Measurements from ENCODE around the gene EFTUD2.

The EFTUD2 gene

DNA sequence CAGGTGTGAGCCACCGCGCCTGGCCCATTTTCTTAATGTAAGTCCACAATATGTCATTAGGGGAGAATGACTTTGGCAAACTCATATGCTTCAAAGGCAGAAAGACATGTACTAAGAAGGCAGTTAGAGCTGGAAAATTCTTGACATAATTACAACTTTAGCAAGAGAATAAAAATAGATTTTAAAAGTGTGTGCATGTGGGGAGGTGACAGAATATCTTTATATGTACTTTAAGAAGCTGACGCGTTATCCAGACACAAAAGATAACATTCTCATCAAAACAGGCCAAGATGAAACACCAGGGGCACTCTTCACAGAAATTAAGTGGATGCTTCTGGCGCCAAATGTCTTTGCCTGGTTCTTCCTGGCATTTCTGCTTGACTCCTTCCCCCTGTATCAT lies 97.4 kb downstream of the EFTUD2 start (continued):
- TF ChIP-seq, protein P1, sequence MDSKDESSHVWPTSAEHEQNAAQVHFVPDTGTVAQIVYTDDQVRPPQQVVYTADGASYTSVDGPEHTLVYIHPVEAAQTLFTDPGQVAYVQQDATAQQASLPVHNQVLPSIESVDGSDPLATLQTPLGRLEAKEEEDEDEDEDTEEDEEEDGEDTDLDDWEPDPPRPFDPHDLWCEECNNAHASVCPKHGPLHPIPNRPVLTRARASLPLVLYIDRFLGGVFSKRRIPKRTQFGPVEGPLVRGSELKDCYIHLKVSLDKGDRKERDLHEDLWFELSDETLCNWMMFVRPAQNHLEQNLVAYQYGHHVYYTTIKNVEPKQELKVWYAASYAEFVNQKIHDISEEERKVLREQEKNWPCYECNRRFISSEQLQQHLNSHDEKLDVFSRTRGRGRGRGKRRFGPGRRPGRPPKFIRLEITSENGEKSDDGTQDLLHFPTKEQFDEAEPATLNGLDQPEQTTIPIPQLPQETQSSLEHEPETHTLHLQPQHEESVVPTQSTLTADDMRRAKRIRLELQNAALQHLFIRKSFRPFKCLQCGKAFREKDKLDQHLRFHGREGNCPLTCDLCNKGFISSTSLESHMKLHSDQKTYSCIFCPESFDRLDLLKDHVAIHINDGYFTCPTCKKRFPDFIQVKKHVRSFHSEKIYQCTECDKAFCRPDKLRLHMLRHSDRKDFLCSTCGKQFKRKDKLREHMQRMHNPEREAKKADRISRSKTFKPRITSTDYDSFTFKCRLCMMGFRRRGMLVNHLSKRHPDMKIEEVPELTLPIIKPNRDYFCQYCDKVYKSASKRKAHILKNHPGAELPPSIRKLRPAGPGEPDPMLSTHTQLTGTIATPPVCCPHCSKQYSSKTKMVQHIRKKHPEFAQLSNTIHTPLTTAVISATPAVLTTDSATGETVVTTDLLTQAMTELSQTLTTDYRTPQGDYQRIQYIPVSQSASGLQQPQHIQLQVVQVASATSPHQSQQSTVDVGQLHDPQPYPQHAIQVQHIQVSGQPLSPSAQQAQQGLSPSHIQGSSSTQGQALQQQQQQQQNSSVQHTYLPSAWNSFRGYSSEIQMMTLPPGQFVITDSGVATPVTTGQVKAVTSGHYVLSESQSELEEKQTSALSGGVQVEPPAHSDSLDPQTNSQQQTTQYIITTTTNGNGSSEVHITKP (tag by site-specific recombination; IDR thresholded peaks at IDR 0.05) = no peak
- TF ChIP-seq ZNF184 (tag by site-specific recombination; IDR thresholded peaks at IDR 0.05) = no peak
- TF ChIP-seq ZNF548 (tag by site-specific recombination; IDR thresholded peaks at IDR 0.05) = no peak

All from HEK293 (cell line).